HG03521 (cell line): Measurements from ENCODE around the gene INCENP.

Experiments used
- ATAC-seq: cut with Tn5 transposase; IDR thresholded peaks from one replicate; pipeline ENCODE4 v1.9.1; 2021; ENCODE audit warnings: mild to moderate bottlenecking, moderate library complexity; ENCODE audit not compliant: unreplicated experiment

The INCENP gene

GRCh38 chr11:62140304-62141110, 16.7 kb downstream of the INCENP start:
- no peak for ATAC-seq

- ATAC-seq = no peak
Observed at GRCh38 chr11:62141111-62142042, 17.6 kb downstream of the INCENP start.

GRCh38 chr11:62142043-62142375, 18.2 kb downstream of the INCENP start:
- no peak for ATAC-seq

- no peak for ATAC-seq
Observed at GRCh38 chr11:62142921-62143320, 19.1 kb downstream of the INCENP start.

- ATAC-seq = no peak
Observed at GRCh38 chr11:62143727-62144126, 19.9 kb downstream of the INCENP start.

- ATAC-seq = no peak
Observed at GRCh38 chr11:62144641-62145255, 20.9 kb downstream of the INCENP start.

GRCh38 chr11:62145261-62145871, 21.6 kb downstream of the INCENP start:
- ATAC-seq = no peak

GRCh38 chr11:62146476-62147200, 22.8 kb downstream of the INCENP start:
- no peak for ATAC-seq

- ATAC-seq = no peak
Observed at GRCh38 chr11:62147545-62147944, 23.7 kb downstream of the INCENP start.

GRCh38 chr11:62148271-62148980, 24.6 kb downstream of the INCENP start:
- no peak for ATAC-seq

GRCh38 chr11:62149986-62150886, 26.4 kb downstream of the INCENP start:
- no peak for ATAC-seq

- no peak for ATAC-seq
Observed at GRCh38 chr11:62150887-62151736, 27.3 kb downstream of the INCENP start.

GRCh38 chr11:62151737-62152102, 27.9 kb downstream of the INCENP start:
- no peak for ATAC-seq

GRCh38 chr11:62152245-62153086, 28.7 kb downstream of the INCENP start:
- ATAC-seq = no peak

GRCh38 chr11:62153087-62153395, 29.2 kb downstream of the INCENP start:
- no peak for ATAC-seq

GRCh38 chr11:62153617-62154016, 29.8 kb downstream of the INCENP start:
- ATAC-seq = no peak

GRCh38 chr11:62157603-62158002, 33.8 kb downstream of the INCENP start:
- no peak for ATAC-seq
